ENCODE data around the gene TTBK1.
A peak's percentile ranks its signal among the peaks of the same experiment; 100 is the strongest.

TTBK1 gene

DNA sequence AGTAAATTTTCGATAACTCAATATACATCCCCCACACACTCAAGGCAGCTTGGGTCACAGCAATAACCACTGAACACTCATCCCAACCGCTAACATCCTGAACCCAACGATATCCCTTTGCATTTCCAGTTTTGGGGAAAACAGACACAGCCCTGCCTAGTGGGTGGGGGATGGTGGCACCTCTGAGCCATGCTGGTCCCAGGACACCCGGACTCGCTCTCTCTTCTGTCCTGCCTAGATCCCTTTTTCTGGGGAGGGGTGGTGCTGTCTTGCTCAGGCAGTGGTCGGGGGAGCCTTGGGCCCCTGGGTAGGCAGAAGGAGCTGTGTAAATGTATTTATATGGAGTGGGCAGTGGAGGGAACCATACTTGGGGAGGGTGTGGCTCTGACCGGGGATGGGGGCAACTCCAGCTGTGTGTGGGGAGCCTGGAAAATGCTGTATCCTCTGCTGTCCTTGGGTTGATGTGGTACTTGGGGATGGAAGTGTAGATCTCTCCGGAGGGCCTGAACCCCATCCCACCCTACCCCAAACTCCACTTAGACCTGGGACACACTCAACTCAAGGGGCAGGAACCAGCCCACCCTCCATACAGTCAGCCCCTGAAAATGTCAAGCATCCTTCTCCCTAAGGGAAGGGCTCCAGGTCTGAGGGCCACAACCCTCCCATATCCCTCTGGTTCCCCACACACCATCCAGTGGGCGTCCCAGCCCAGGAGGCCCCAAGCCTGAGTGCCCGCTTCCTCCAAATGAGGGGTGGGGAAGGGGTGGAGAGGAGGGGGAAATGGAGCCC lies 31.0 kb downstream of the TTBK1 start:
- no peak for DNase-seq

GRCh38 chr6:43274916-43275597 lies 31.8 kb downstream of the TTBK1 start:
- peak in 1 of 4 experiments; percentile 18 for DNase-seq

DNA sequence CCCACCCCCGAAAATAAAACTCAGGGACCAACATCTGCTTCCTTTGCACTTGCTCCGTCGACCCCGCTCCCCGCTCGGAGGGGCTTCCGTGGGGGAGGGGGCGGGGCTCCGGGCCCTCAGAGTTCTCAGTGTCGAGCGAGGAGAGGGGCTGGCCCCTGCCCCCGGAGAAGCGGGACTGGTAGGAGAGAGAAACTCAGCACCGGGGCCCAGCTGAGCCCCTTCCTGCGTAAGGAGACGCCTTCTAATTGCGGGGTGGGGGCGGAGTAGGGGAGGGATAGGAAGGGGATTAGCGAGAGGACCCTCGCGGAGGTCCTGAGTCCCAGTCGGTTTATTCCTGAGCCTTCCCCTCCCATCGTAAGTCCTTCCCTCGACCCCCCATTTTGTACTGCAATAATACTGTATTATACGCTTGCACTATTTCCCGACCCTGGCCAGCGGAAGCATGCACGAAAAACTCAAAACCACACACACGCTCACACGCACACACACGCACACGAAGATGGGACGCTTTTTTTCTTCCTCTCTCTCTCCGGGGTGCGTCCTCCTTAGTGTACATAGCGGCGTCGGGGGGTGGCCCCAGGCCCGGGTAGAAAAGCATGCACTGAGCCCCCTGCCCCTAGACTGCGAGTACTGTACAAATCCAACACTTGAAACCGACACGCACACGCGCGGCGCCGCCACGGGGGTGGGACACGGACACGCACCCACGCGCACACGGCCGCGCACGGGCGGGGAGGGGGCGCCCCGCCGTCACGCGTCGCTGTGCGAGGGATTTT lies 32.7 kb downstream of the TTBK1 start:
- peak in 1 of 4 experiments; percentile 8 for DNase-seq

- no peak for DNase-seq
Observed at GRCh38 chr6:43276577-43277305, 33.5 kb downstream of the TTBK1 start.

DNA sequence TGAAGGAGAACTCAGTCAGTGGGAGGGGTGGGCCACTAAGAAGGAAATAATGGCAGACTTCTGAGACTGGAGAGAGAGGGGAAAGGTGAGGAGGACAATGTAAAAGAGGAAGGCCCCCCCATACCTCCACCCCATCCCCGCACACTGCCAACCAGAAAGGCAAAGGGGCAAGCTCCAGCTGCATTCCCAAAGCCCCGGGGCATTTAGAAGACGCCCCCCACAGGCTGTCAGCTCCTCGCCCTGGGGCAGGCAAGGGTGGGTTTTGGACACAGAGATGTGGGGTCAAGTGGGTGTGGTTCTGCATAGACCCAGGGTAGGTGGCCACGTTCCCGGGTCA lies 34.0 kb downstream of the TTBK1 start:
- no peak for DNase-seq

GRCh38 chr6:43277643-43278523 lies 34.6 kb downstream of the TTBK1 start:
- DNase-seq: no peak

DNA sequence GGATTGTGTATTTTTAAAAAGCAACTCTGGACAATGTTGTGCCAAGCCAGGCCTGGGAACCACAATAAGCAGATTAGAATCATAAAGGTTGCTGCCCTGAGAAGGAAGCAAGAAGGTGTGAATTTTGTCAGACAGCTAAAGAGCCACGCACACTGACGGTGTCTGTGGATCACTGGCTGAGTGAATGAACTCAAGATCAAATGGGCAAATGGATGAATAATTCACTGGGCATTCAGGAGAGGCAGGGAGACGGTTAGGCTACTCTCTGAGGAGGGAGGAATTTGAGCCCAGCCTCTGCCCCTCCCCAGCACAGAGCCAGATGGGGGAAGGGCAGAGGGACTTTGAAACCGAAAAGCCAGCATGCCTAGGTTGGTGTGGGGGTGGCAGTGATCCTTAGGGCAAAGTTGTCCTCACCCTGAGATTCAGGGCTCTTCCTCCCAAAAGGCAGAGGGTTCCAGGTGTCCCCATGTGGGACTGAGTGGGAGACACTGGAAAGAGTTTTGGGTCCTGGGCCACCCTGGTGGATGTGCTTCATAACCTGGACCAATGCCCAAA lies 35.3 kb downstream of the TTBK1 start:
- DNase-seq: no peak

DNA sequence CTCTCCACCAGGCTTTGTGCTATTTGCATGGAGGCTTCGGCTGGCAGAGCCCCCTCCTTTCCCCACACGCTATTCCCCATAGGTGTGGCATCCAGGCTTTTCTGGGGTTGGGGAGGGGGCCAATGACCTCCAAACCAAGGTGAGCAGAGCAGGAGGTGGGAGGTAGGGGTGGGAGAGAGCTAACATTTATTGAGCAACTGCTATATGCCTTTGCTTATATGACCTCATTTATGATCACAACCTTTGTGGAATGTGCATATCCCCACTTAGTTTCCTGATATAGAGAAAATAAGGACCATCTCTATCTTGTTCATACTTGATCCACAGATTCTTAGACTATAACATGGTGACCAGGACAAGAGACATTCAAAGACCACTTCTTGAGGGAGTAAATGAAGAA lies 37.0 kb downstream of the TTBK1 start:
- no peak for DNase-seq

DNA sequence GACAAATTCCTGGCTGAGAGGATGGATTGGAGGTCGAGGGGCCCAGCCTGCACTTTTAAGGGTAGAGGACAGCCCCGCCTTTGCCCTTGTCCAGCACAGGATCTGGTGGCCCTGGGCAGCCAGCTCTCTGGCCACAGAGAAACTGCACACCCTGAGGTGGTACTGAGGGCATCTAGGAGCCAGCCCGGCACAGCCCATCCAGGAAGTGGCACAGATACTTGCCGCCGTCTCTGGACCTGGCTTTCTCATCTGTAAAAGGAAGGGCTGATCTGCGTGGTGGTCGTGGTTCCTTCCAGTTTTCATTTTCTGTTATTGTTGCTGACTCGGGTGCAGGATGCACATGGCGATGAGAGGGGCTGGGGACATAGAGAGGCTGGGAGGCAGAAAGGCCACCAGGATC lies 38.8 kb downstream of the TTBK1 start:
- DNase-seq: no peak

DNA sequence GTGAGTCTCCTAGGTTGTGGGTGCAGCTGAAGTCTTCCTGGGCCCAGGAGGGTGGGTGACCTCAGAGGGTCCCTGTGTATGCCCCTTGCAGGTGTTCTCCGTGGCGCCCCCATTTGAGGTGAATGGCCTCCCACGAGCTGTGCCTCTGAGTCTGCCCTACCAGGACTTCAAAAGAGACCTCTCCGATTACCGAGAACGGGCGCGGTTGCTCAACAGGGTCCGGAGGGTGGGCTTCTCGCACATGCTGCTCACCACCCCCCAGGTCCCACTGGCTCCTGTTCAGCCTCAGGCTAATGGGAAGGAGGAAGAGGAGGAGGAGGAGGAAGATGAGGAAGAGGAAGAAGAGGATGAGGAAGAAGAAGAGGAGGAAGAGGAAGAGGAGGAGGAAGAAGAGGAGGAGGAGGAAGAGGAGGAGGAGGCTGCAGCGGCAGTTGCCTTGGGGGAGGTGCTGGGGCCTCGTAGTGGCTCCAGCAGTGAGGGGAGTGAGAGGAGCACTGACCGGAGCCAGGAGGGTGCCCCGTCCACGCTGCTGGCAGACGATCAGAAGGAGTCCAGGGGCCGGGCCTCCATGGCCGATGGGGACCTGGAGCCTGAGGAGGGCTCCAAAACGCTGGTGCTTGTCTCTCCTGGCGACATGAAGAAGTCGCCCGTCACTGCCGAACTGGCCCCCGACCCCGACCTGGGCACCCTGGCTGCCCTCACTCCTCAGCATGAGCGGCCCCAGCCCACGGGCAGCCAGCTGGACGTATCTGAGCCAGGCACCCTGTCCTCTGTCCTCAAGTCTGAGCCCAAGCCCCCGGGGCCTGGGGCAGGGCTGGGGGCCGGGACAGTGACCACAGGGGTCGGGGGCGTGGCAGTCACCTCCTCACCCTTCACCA lies 39.6 kb downstream of the TTBK1 start:
- no peak for DNase-seq

DNA sequence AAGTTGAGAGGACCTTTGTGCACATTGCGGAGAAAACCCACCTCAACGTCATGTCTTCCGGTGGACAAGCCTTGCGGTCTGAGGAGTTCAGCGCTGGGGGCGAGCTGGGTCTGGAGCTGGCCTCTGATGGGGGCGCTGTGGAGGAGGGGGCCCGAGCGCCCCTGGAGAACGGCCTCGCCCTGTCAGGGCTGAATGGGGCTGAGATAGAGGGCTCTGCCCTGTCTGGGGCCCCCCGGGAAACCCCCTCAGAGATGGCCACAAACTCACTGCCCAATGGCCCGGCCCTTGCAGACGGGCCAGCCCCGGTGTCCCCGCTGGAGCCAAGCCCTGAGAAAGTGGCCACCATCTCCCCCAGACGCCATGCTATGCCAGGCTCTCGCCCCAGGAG lies 40.2 kb downstream of the TTBK1 start:
- DNase-seq: no peak

- DNase-seq: no peak
Observed at GRCh38 chr6:43283905-43284304, 40.6 kb downstream of the TTBK1 start.

GRCh38 chr6:43284991-43285781 lies 41.9 kb downstream of the TTBK1 start:
- no peak for DNase-seq

GRCh38 chr6:43285832-43286231 lies 42.6 kb downstream of the TTBK1 start:
- no peak for DNase-seq

DNA sequence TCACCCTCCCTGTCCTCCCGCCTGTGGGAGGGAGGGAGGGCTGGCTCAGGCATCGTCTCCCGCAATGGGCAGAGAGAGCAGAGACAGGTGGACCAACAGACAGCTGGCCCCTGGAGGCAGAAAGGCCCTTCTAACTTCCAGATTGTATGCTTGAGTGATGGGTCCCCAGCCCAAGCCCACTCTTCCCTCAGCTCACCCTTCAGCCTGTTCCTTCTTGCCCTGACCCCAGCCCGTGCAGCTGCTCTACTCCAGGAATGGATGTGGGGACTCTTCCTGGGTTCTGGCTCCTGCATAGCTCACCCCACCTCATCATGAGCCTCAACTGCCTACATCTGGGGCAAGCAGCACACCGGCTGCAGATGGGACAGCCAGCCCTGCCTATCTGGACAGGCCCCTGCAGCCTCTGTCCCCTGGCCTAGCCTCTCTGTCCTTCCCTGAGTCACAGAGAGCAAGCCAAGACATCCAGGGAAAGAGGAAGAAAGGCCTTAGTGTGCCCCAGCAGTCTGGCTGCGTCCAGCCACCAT lies 43.2 kb downstream of the TTBK1 start:
- DNase-seq: no peak

GRCh38 chr6:43286980-43287716 lies 43.9 kb downstream of the TTBK1 start:
- no peak for DNase-seq

DNA sequence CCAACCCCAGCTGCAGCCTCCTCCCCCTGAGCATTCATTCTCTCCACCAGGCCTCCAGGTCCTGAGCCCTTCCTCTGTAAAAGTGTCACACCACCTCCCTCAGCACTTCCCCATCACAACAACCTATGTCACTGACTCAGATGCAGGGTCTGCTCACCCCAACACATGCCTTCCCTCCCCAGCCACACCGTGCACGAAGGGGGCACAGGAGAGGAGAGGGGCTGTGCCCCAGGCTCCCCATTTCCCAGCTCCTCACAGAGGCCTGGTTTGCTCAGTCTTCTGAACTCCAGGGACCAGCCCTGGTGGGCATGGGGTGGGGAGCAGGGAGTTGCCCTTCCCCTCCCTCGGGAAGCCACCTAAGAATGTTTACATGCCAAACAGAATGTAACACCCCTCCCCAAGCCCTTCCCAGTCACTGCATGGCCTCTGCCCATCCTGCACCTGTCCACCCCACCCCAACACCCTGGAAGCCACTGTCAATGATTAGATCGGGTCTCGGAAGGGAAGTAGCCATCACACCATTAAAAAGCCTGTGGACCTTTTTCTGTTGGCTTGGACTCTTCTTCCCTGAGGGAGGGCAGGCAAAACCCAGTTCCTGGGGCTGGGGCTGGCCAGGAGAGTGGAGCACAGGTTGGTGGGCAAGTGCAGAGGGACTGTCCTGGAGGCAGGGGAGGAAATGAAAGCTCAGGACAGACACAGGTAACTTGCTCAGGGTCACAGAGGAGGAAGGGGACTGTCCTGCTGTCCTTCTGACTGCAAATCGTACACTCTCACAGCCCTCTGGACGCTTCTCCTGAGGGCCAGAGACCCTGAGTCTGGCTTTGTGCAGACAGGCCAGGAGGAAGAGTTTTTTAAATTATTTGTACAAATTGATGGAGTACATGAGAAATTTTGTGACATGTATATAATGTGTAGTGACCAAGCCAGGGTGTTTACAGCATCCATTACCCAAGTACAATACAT lies 44.7 kb downstream of the TTBK1 start:
- no peak for DNase-seq

All from activated naive CD4-positive, alpha-beta T cell (primary cell).